Astrocyte of the cerebellum (primary cell): ENCODE measurements around the gene GPC5.
"Not testable (repeated sequence)": the region's sequence is repeated elsewhere in the genome, so short reads cannot be mapped to it uniquely, and the experiment has no call there.

Experiments
- DNase-seq: peaks from one replicate; pipeline ENCODE4 v3.0.0-alpha.2; 2011; ENCODE audit warnings: low read depth
- H3K4me3 ChIP-seq: 2 replicates; pipeline ENCODE4 v1.5.1; 2011; ENCODE audit warnings: mild to moderate bottlenecking, low read depth, low read length, moderate library complexity
- in situ Hi-C: cut with HindIII; loops from 2 replicates; pipeline ENCODE4 v1.10.0; 2017; ENCODE audit warnings: low sequenced_read_pairs
- TF ChIP-seq, protein P1 (sequence below): IDR thresholded peaks from 2 replicates; pipeline ENCODE4 v1.5.1; 2012; ENCODE audit warnings: low read length, low read depth, moderate library complexity, mild to moderate bottlenecking; ENCODE audit errors: missing control alignments

GPC5 gene

DNA sequence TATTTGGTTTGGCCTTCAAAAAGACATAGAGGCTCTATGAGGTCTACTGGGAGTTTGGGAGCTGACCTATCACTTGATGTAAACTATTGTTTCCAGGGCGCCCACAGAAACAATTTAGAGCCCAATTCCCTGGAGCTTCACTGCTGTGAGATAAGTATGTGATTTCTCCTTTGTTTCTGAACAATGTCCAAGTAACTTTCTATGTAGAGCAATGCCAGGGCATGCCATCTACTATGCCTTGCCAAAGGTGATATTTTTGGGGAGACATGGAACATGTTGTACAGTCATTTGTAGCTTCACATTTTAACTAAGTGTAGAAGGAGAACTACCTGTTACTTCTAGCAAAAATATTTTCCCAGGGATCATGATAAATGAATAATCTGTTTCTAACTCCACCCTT, 872.6 kb downstream of the GPC5 start:
- no peak for DNase-seq
- H3K4me3 ChIP-seq, result no peak overlapping the region
- in situ Hi-C loops, result no loop called here
- TF ChIP-seq, protein P1, sequence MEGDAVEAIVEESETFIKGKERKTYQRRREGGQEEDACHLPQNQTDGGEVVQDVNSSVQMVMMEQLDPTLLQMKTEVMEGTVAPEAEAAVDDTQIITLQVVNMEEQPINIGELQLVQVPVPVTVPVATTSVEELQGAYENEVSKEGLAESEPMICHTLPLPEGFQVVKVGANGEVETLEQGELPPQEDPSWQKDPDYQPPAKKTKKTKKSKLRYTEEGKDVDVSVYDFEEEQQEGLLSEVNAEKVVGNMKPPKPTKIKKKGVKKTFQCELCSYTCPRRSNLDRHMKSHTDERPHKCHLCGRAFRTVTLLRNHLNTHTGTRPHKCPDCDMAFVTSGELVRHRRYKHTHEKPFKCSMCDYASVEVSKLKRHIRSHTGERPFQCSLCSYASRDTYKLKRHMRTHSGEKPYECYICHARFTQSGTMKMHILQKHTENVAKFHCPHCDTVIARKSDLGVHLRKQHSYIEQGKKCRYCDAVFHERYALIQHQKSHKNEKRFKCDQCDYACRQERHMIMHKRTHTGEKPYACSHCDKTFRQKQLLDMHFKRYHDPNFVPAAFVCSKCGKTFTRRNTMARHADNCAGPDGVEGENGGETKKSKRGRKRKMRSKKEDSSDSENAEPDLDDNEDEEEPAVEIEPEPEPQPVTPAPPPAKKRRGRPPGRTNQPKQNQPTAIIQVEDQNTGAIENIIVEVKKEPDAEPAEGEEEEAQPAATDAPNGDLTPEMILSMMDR, result no peak

- H3K4me3 ChIP-seq, result no peak overlapping the region
- no peak for DNase-seq
- in situ Hi-C loops, result no loop called here
- TF ChIP-seq, protein P1, result no peak
Measured at GRCh38 chr13:92272177-92272576, 873.8 kb downstream of the GPC5 start.

DNA sequence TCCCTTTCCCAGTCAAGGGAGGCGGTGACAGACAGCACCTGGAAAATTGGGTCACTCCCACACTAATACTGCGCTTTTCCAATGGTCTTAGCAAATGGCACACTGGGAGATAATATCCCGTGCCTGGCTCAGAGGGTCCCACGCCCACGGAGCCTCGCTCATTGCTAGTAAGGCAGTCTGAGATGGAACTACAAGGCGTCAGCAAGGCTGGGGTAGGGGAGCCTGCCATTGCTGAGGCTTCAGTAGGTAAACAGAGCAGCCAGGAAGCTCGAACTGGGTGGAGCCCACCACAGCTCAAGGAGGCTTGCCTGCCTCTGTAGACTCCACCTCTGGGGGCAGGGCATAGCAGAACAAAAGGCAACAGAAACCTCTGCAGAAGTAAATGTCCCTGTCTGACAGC, 882.6 kb downstream of the GPC5 start:
- H3K4me3 ChIP-seq, in situ Hi-C loops, DNase-seq: not testable (repeated sequence)

GRCh38 chr13:92290718-92291307, 892.4 kb downstream of the GPC5 start:
- H3K4me3 ChIP-seq, DNase-seq, in situ Hi-C loops: not testable (repeated sequence)

- DNase-seq, in situ Hi-C loops, H3K4me3 ChIP-seq: not testable (repeated sequence)
Measured at GRCh38 chr13:92294533-92294932, 896.1 kb downstream of the GPC5 start.

GRCh38 chr13:92296154-92296671, 897.8 kb downstream of the GPC5 start:
- DNase-seq, in situ Hi-C loops, H3K4me3 ChIP-seq: not testable (repeated sequence)

DNA sequence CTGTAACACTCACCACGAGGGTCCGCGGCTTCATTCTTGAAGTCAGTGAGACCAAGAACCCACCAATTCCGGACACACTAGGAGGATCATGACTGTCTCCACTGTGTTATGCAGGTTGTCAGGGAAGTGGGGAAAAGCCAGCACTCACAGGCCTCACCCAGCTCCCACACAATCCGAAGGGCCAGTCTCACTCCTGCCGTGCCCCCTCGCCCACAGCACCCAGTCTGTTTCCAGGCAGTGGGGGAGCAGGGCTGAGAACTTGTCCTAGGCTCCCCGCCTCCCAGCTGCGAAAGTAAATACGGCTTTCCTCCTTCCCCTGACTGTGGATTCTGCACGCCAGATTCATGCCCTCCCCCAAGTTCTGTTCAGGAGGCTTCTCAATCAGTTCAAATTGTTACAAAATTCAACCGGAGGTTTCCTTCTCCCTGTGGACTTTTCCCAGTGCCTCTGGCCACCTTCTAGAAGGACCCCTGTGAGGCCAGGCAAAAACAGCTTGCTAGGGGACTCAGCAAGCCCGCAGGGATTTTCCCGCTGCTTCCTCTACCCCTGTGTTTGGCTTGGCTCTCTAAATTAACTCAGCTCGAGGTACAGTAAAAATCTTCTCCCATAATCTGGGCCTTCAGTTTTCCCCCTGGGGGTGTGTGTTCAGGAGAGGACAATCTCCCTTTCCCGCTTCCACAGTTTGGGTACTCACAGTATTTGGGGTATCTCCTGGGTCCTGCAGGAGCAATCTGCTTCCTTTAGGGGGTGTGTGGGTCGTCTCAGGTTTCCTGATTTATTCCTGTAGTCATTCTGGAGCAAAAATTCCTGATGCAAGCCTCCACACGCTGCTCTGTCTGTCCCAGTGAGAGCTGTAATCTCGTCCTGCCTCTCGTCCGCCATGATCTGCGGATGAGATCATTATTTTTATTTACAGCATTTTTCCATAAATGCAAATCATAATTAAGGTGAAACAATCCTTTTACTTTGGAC, 899.8 kb downstream of the GPC5 start:
- DNase-seq, result no peak
- TF ChIP-seq, protein P1, result no peak
- H3K4me3 ChIP-seq, result no peak overlapping the region
- in situ Hi-C loops, result no loop called here

GRCh38 chr13:92300651-92301050, 902.2 kb downstream of the GPC5 start:
- TF ChIP-seq, protein P1, result no peak
- DNase-seq, result no peak
- in situ Hi-C loops, result no loop called here
- H3K4me3 ChIP-seq, result no peak overlapping the region
